K562 (cell line): ENCODE measurements around the gene DIP2B.

Source experiments
- CBFB ChIP-seq: sonication (generic); formaldehyde crosslinking; IDR thresholded peaks from 2 replicates; pipeline ENCODE4 v1.4.0; 2020; ENCODE audit warnings: mild to moderate bottlenecking, missing genetic modification reagents
- COPS2 ChIP-seq: fragments of 450-650 bp; conservative IDR thresholded peaks from 2 replicates; pipeline ENCODE4 v1.6.1; 2016; ENCODE audit warnings: mild to moderate bottlenecking, moderate library complexity
- CTCF ChIP-seq, 3 experiments: IDR thresholded peaks in 2 of 3; conservative IDR thresholded peaks in 1 of 3; 2 replicates each; pipeline ENCODE4 v1.5.1; 2011 to 2012; ENCODE audit warnings: low read length in 3 of 3, mild to moderate bottlenecking in 3 of 3, control low read depth in 2 of 3, improper control_type of control experiment in 1 of 3, inconsistent platforms in 1 of 3, low read depth in 1 of 3, mixed read lengths in 1 of 3, moderate library complexity in 1 of 3; ENCODE audit not compliant: insufficient read depth in 2 of 3
- ELF1 ChIP-seq: fragments of 200-800 bp; sonication (Bioruptor generic); IDR thresholded peaks from 2 replicates; pipeline ENCODE4 v1.6.1; 2016; ENCODE audit warnings: missing genetic modification characterization, missing compliant biosample characterization
- ESRRA ChIP-seq: fragments of 450-650 bp; IDR thresholded peaks from 2 replicates; pipeline ENCODE4 v1.6.1; 2014; ENCODE audit warnings: low read depth, mild to moderate bottlenecking, moderate library complexity, borderline replicate concordance
- PHB2 ChIP-seq: fragments of 450-650 bp; IDR thresholded peaks from 2 replicates; pipeline ENCODE4 v1.6.1; 2017; ENCODE audit warnings: low read depth
- POLR2AphosphoS5 ChIP-seq: IDR thresholded peaks from 2 replicates; pipeline ENCODE4 v1.6.1; 2011; ENCODE audit warnings: mild to moderate bottlenecking, low read depth, low read length, moderate library complexity; ENCODE audit not compliant: control insufficient read depth, insufficient read depth
- XRCC5 ChIP-seq: fragments of 200-400 bp; formaldehyde crosslinking; IDR thresholded peaks from 2 replicates; pipeline ENCODE4 v1.6.1; 2017; ENCODE audit warnings: low read depth, mild to moderate bottlenecking, low read length
- ZKSCAN1 ChIP-seq: fragments of 150-350 bp; IDR thresholded peaks from 2 replicates; pipeline ENCODE4 v1.6.1; 2016; ENCODE audit warnings: low read depth, low read length
- ZNF232 ChIP-seq: sonication (generic); formaldehyde crosslinking; IDR thresholded peaks from 2 replicates; pipeline ENCODE4 v1.8.0; 2022; ENCODE audit warnings: mild to moderate bottlenecking, missing genetic modification reagents

DNA sequence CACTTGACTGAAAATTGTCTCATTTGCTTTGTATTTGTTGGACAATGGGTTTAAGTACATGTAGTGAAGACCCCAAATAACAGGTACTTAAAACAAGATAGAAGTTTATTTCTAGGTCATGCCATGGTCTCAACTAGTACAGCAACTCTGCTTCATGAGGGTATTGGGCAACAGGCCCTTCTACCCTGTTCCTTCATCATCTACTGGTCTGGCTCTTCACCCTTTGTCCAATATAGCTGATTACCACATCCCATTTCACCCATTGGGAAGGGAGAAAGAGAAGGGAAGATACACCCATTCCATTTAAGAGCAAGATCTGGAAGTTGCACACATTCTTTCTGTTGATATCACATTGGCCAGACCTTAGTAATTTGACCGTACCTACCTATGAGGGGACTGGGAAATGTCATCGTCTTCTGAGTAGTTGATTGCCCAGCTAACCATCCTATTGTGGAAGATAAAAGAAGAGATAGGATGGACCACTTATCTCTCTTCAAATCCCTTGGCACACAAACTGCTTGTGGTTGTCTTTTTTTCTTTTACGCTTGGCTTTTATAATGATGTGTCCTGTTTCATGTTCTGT lies 104.6 kb downstream of the DIP2B start:
- TF ChIP-seq POLR2AphosphoS5 (no peak), COPS2 (no peak), ZKSCAN1 (no peak), ESRRA (no peak), PHB2 (no peak), CBFB (CRISPR knock-in tag) (no peak), XRCC5 (no peak), ELF1 (no peak), ZNF232 (CRISPR knock-in tag) (no peak), CTCF (IDR thresholded peaks at IDR 0.05 in 2 of 3, conservative IDR thresholded peaks at IDR 0.05 in 1 of 3; ENCODE audit: insufficient read depth in 2 of 3, low read depth in 1 of 3, low read length in 3 of 3) (no peak)
